Measurements from ENCODE around the gene TMEM178B.

The TMEM178B gene

DNA sequence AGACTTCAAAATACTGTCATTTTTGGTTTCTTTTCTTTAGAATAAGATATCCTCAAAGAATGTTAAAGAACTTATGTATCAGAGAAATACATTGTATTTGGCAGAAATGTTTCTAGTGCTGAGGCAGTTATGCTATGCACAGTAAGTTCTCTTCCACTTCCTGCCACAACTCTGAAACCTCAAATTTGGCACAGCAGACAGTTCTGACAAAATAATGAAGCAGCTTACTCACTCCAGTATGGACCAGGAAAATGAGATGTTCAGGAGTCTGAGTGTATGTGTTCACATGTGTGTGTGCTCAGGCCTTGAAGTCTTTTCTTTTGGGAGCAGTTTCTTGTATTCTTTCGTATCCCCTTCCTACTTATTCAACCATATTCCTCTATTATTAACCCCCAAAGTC lies 280.4 kb downstream of the TMEM178B start:
- Histone ChIP-seq H3K4me3 (replicated peaks; ENCODE audit: insufficient read depth, low read length) (no peak overlapping the region), H3K27me3 (ENCODE audit: insufficient read depth, poor library complexity, severe bottlenecking) (peaks cover 3% of the 10 kb centered on the region), H3K27ac (replicated peaks) (no peak overlapping the region)
- DNase-seq (ENCODE audit: low read depth in 1 of 2, low spot score in 1 of 2), result no peak
- TF ChIP-seq, protein P1, sequence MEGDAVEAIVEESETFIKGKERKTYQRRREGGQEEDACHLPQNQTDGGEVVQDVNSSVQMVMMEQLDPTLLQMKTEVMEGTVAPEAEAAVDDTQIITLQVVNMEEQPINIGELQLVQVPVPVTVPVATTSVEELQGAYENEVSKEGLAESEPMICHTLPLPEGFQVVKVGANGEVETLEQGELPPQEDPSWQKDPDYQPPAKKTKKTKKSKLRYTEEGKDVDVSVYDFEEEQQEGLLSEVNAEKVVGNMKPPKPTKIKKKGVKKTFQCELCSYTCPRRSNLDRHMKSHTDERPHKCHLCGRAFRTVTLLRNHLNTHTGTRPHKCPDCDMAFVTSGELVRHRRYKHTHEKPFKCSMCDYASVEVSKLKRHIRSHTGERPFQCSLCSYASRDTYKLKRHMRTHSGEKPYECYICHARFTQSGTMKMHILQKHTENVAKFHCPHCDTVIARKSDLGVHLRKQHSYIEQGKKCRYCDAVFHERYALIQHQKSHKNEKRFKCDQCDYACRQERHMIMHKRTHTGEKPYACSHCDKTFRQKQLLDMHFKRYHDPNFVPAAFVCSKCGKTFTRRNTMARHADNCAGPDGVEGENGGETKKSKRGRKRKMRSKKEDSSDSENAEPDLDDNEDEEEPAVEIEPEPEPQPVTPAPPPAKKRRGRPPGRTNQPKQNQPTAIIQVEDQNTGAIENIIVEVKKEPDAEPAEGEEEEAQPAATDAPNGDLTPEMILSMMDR (IDR thresholded peaks at IDR 0.05; ENCODE audit: insufficient read depth, low read length), result no peak
- TF ChIP-seq GABPA (IDR thresholded peaks at IDR 0.05; ENCODE audit: low read depth), result no peak
- TF ChIP-seq, protein P2, sequence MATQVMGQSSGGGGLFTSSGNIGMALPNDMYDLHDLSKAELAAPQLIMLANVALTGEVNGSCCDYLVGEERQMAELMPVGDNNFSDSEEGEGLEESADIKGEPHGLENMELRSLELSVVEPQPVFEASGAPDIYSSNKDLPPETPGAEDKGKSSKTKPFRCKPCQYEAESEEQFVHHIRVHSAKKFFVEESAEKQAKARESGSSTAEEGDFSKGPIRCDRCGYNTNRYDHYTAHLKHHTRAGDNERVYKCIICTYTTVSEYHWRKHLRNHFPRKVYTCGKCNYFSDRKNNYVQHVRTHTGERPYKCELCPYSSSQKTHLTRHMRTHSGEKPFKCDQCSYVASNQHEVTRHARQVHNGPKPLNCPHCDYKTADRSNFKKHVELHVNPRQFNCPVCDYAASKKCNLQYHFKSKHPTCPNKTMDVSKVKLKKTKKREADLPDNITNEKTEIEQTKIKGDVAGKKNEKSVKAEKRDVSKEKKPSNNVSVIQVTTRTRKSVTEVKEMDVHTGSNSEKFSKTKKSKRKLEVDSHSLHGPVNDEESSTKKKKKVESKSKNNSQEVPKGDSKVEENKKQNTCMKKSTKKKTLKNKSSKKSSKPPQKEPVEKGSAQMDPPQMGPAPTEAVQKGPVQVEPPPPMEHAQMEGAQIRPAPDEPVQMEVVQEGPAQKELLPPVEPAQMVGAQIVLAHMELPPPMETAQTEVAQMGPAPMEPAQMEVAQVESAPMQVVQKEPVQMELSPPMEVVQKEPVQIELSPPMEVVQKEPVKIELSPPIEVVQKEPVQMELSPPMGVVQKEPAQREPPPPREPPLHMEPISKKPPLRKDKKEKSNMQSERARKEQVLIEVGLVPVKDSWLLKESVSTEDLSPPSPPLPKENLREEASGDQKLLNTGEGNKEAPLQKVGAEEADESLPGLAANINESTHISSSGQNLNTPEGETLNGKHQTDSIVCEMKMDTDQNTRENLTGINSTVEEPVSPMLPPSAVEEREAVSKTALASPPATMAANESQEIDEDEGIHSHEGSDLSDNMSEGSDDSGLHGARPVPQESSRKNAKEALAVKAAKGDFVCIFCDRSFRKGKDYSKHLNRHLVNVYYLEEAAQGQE (IDR thresholded peaks at IDR 0.05; ENCODE audit: insufficient replicate concordance, low read depth), result no peak

- no peak overlapping the region for H3K27ac ChIP-seq (replicated peaks)
These were observed 281.2 kb downstream of the TMEM178B start for GRCh38 chr7:141355032-141355431.

DNA sequence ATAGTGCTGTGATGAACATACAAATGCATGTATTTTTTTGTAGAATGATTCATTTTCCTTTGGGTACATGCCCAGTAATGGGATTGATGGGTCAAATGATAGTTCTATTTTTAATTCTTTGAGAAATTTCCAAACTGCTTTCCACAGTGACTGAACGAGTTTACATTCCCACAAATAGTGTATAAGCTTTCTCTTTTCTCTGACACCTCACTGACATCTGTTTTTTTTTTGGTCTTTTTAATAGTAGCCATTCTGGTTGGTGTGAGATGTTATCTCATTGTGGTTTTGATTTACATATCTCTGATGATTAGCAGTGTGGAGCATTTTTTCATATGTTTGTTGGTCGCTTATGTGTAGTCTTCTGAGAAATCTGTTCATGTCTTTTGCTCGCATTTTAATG lies 282.3 kb downstream of the TMEM178B start:
- no peak overlapping the region for H3K27ac ChIP-seq (replicated peaks)
- no peaks in the 10 kb centered on the region for H3K27me3 ChIP-seq (ENCODE audit: insufficient read depth, poor library complexity, severe bottlenecking)
- no peak overlapping the region for H3K4me3 ChIP-seq (replicated peaks; ENCODE audit: insufficient read depth, low read length)
- no peak for TF ChIP-seq GABPA (IDR thresholded peaks at IDR 0.05; ENCODE audit: low read depth)
- TF ChIP-seq POLR2AphosphoS5 (IDR thresholded peaks at IDR 0.05; ENCODE audit: low read depth), result no peak
- TF ChIP-seq, protein P1 (IDR thresholded peaks at IDR 0.05; ENCODE audit: insufficient read depth, low read length), result no peak
- no peak for DNase-seq (ENCODE audit: low read depth in 1 of 2, low spot score in 1 of 2)

More at GRCh38 chr7:141355032-141355431, 281.2 kb downstream of the TMEM178B start:
- Histone ChIP-seq H3K27me3 (ENCODE audit: insufficient read depth, poor library complexity, severe bottlenecking) (no peaks in the 10 kb centered on the region), H3K4me3 (replicated peaks; ENCODE audit: insufficient read depth, low read length) (no peak overlapping the region)
- TF ChIP-seq POLR2AphosphoS5 (IDR thresholded peaks at IDR 0.05; ENCODE audit: low read depth) (no peak), GABPA (IDR thresholded peaks at IDR 0.05; ENCODE audit: low read depth) (no peak), SPI1 (IDR thresholded peaks at IDR 0.05; ENCODE audit: borderline replicate concordance, low read depth) (no peak)
- TF ChIP-seq, protein P1 (IDR thresholded peaks at IDR 0.05; ENCODE audit: insufficient read depth, low read length), result no peak
- TF ChIP-seq, protein P2 (IDR thresholded peaks at IDR 0.05; ENCODE audit: insufficient replicate concordance, low read depth), result no peak
- DNase-seq (ENCODE audit: low read depth in 1 of 2, low spot score in 1 of 2), result no peak

- Histone ChIP-seq H3K27ac (replicated peaks) (no peak overlapping the region), H3K27me3 (ENCODE audit: insufficient read depth, poor library complexity, severe bottlenecking) (no peaks in the 10 kb centered on the region), H3K4me3 (replicated peaks; ENCODE audit: insufficient read depth, low read length) (no peak overlapping the region)
- DNase-seq (ENCODE audit: low read depth in 1 of 2, low spot score in 1 of 2), result no peak
- TF ChIP-seq SPI1 (IDR thresholded peaks at IDR 0.05; ENCODE audit: borderline replicate concordance, low read depth), result no peak
- TF ChIP-seq POLR2AphosphoS5 (IDR thresholded peaks at IDR 0.05; ENCODE audit: low read depth), result no peak
- TF ChIP-seq, protein P1 (IDR thresholded peaks at IDR 0.05; ENCODE audit: insufficient read depth, low read length), result no peak
- TF ChIP-seq, protein P2 (IDR thresholded peaks at IDR 0.05; ENCODE audit: insufficient replicate concordance, low read depth), result no peak
- TF ChIP-seq GABPA (IDR thresholded peaks at IDR 0.05; ENCODE audit: low read depth), result no peak
These were observed 284.5 kb downstream of the TMEM178B start for GRCh38 chr7:141358386-141358785.
